GM12872 (cell line): ENCODE data around the gene FANCG.

Experiments used
- TF ChIP-seq, protein P1 (sequence below): IDR thresholded peaks from 3 replicates; pipeline ENCODE4 v1.5.1; 2011; ENCODE audit warnings: low read depth, mild to moderate bottlenecking, low read length, moderate library complexity; ENCODE audit not compliant: insufficient read depth

Gene FANCG

GRCh38 chr9:35079426-35080341 lies at the start of gene FANCG:
TSS of gene FANCG (minus strand) at chr9:35079942. CDS start at chr9:35079524, 418 bp downstream.
- TF ChIP-seq, protein P1, sequence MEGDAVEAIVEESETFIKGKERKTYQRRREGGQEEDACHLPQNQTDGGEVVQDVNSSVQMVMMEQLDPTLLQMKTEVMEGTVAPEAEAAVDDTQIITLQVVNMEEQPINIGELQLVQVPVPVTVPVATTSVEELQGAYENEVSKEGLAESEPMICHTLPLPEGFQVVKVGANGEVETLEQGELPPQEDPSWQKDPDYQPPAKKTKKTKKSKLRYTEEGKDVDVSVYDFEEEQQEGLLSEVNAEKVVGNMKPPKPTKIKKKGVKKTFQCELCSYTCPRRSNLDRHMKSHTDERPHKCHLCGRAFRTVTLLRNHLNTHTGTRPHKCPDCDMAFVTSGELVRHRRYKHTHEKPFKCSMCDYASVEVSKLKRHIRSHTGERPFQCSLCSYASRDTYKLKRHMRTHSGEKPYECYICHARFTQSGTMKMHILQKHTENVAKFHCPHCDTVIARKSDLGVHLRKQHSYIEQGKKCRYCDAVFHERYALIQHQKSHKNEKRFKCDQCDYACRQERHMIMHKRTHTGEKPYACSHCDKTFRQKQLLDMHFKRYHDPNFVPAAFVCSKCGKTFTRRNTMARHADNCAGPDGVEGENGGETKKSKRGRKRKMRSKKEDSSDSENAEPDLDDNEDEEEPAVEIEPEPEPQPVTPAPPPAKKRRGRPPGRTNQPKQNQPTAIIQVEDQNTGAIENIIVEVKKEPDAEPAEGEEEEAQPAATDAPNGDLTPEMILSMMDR = 0 out of 3 replicates have a peak, but pooled peaks have one; percentile 4

- TF ChIP-seq, protein P1 = peak; percentile 92
Measured at GRCh38 chr9:35116898-35117551, 37.3 kb upstream of the FANCG start.

DNA sequence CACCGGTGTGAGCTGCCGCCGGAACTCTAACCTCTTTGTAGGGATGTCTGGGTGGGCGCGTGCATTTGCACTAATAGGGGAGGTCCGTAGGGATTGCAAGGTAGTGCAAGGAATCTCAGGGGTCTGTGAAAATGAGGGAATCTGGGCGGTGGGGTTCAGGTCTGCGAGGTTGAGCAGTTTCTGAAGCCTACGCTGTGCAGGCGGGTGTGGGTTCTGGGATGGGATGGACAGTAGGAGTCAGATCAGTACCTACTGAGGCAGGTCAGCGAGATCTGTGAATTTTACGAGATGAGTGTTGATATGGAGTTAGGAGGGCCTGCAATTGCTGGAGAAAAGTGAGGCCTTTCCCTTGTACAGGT lies 36.8 kb upstream of the FANCG start:
- TF ChIP-seq, protein P1 = no peak

- TF ChIP-seq, protein P1 = no peak
Measured at GRCh38 chr9:35115680-35116538, 36.2 kb upstream of the FANCG start, which contains the start of gene ATOSB. TSS of gene ATOSB (minus strand) at chr9:35115862. CDS start at chr9:35108274, 7,588 bp downstream.

DNA sequence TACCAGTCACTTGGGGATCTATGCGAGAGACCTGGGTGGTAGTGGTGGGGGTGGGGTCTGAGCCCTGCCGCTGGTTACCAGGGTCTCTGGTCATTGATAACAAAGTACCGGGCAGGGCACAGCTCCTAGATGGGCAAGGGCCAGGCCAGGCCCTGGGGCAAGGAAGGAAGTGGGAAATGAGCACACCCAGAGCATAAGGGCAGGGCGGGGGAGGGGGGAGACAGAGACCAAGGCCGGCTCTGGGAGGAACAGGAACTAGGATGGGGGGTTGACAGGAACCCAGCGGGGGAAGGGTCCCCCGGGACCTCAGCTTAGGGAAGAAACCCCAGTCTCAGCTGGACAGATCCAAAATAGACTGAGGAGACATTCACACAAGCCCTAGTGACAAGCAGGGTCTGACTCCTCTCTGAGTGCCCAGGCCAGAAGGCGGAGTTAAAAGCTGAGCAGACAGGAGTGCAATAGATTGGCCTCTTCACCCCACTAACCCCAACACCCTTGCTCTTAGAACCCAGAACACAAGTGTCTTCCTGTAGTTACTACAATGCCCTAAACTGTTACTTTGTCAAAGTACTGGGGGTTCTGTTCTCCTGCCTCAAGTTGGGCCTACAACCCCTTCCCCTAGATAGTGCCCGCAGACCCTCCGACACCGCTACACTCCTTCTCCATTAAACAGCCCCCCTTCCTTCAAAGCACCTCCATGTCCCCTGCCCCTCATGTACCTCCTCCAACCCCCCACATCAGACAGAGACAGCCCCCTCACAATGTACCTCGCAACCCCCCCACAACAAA lies 35.3 kb upstream of the FANCG start:
- TF ChIP-seq, protein P1 = no peak

GRCh38 chr9:35114113-35114839 lies 34.5 kb upstream of the FANCG start:
- TF ChIP-seq, protein P1 = no peak
